Naive thymus-derived CD4-positive, alpha-beta T cell (primary cell): Measurements from ENCODE around the gene CPA4. TPM values are rescaled to one million over a fixed set of nuclear protein-coding genes. Genes with fewer than 3 reads are reported as not detected.

Experiments
- ATAC-seq: fragments of 150-1000 bp; cut with Tn5 transposase; 2 replicates; pipeline ENCODE4 v1.10.0; 2021; ENCODE audit warnings: mild to moderate bottlenecking, moderate library complexity
- CTCF ChIA-PET: fragments of 350-600 bp; sonication (Branson Sonifier 250); formaldehyde crosslinking; loops from one replicate; lab custom pipeline; 2021; ENCODE audit warnings: antibody characterized with exemption; lab: Charles Lee
- POLR2A ChIA-PET: fragments of 350-600 bp; sonication (Branson Sonifier 250); formaldehyde crosslinking; loops from one replicate; lab custom pipeline; 2021; ENCODE audit warnings: antibody characterized with exemption, inconsistent platforms; lab: Charles Lee
- DNase-seq, 9 donors: peaks; one replicate each; pipeline versions ENCODE4 v3.0.0 to v3.0.0-alpha.2; 2020 to 2022; ENCODE audit warnings: mixed read lengths in 1 of 9
- H3K27ac ChIP-seq: one replicate; pipeline ENCODE4 v1.7.0; 2013; ENCODE audit warnings: mild to moderate bottlenecking, low read depth, low read length, moderate library complexity
- H3K27me3 ChIP-seq, 2 donors: one replicate each; pipeline ENCODE4 v1.7.0; 2013; ENCODE audit warnings: low read length in 2 of 2, mild to moderate bottlenecking in 2 of 2, moderate library complexity in 2 of 2; ENCODE audit not compliant: control insufficient read depth in 2 of 2, insufficient read depth in 2 of 2
- H3K36me3 ChIP-seq, 3 experiments: 1 replicate in 2 of 3; 2 replicates in 1 of 3; pipeline ENCODE4 v1.7.0; 2013; ENCODE audit warnings: low read length in 3 of 3, mild to moderate bottlenecking in 3 of 3, moderate library complexity in 1 of 3; ENCODE audit not compliant: insufficient read depth in 3 of 3, control insufficient read depth in 2 of 3
- H3K4me1 ChIP-seq, 2 donors: one replicate each; pipeline ENCODE4 v1.7.0; 2013; ENCODE audit warnings: low read length in 2 of 2, mild to moderate bottlenecking in 2 of 2, moderate library complexity in 1 of 2; ENCODE audit not compliant: control insufficient read depth in 2 of 2, insufficient read depth in 2 of 2
- H3K4me3 ChIP-seq: 2 replicates; pipeline ENCODE4 v1.7.0; 2013; ENCODE audit warnings: mild to moderate bottlenecking, low read length
- H3K9me3 ChIP-seq, 3 experiments: 1 replicate in 2 of 3; 2 replicates in 1 of 3; pipeline ENCODE4 v1.7.0; 2013; ENCODE audit warnings: low read length in 3 of 3; ENCODE audit not compliant: control insufficient read depth in 2 of 3
- H3K27ac Mint-ChIP-seq, 9 donors: one replicate each; pipeline ENCODE4 v1.8.0; 2020 to 2022; ENCODE audit warnings: mixed read lengths in 9 of 9, mild to moderate bottlenecking in 8 of 9, moderate library complexity in 5 of 9, inconsistent platforms in 2 of 9
- H3K27me3 Mint-ChIP-seq, 5 donors: one replicate each; pipeline ENCODE4 v1.8.0; 2021 to 2022; ENCODE audit warnings: mixed read lengths in 5 of 5, mild to moderate bottlenecking in 1 of 5
- H3K36me3 Mint-ChIP-seq, 5 donors: one replicate each; pipeline ENCODE4 v1.8.0; 2020 to 2022; ENCODE audit warnings: mixed read lengths in 5 of 5, mild to moderate bottlenecking in 3 of 5, inconsistent platforms in 1 of 5
- H3K4me1 Mint-ChIP-seq, 7 donors: one replicate each; pipeline ENCODE4 v1.8.0; 2020 to 2022; ENCODE audit warnings: mixed read lengths in 7 of 7, mild to moderate bottlenecking in 3 of 7, inconsistent platforms in 1 of 7
- H3K4me3 Mint-ChIP-seq, 10 donors: one replicate each; pipeline ENCODE4 v1.8.0; 2020 to 2022; ENCODE audit warnings: mild to moderate bottlenecking in 10 of 10, mixed read lengths in 10 of 10, moderate library complexity in 6 of 10, inconsistent platforms in 2 of 10
- H3K9me3 Mint-ChIP-seq, 11 donors: one replicate each; pipeline ENCODE4 v1.8.0; 2020 to 2022; ENCODE audit warnings: mixed read lengths in 11 of 11, mild to moderate bottlenecking in 4 of 11, inconsistent platforms in 1 of 11, moderate library complexity in 1 of 11
- intact Hi-C, 2 donors: fragments of 100-400 bp; cut with micrococcal nuclease; formaldehyde crosslinking; loops; one replicate each; pipeline ENCODE4 v1.15.1; 2023
- polyA plus RNA-seq, 2 donors: library from polyadenylated mRNA; unstranded; fragments of 300-500 nt; fragmentation: Illumina TruSeq; gene quantifications; one replicate each; pipeline ENCODE4 v1.2.3, GENCODE V29; 2021
- total RNA-seq, 6 experiments: library from RNA in 5 of 6; stranded (reverse) in 5 of 6; gene quantifications; 1 replicate in 5 of 6; 2 replicates in 1 of 6; pipeline ENCODE4 v1.2.3 and lab custom pipeline; 2021 to 2026

Gene CPA4
- total and polyA plus RNA-seq, 7 experiments from 2014 or later = not detected

GRCh38 chr7:130297628-130298543, 4.9 kb downstream of the CPA4 start:
- H3K27me3 Mint-ChIP-seq = peaks cover 0 to 3% (median 0%) of the 10 kb centered on the region in 5 donors

GRCh38 chr7:130298544-130299326, 5.8 kb downstream of the CPA4 start:
- no peaks in the 10 kb centered on the region for H3K36me3 ChIP-seq
- Mint-ChIP-seq H3K27me3 (peaks cover 0 to 3% (median 0%) of the 10 kb centered on the region in 5 donors), H3K4me3 (no peak overlapping the region), H3K36me3 (peaks cover 0 to 4% (median 0%) of the 10 kb centered on the region in 5 donors), H3K9me3 (peaks cover 0 to 13% (median 0%) of the 10 kb centered on the region in 11 donors), H3K27ac (no peak overlapping the region), H3K4me1 (no peaks in the 10 kb centered on the region)
- no peak for ATAC-seq
- POLR2A ChIA-PET = no interaction called here
- H3K4me1 ChIP-seq = no peaks in the 10 kb centered on the region
- CTCF ChIA-PET = no interaction called here
- no peak overlapping the region for H3K27ac ChIP-seq
- intact Hi-C loops = no loop called here
- no peak for DNase-seq
- H3K27me3 ChIP-seq = no peaks in the 10 kb centered on the region
- no peak overlapping the region for H3K4me3 ChIP-seq
- H3K9me3 ChIP-seq = no peaks in the 10 kb centered on the region

More at GRCh38 chr7:130297628-130298543, 4.9 kb downstream of the CPA4 start:
- no peak overlapping the region for H3K4me3 Mint-ChIP-seq
- Histone ChIP-seq H3K27me3 (no peaks in the 10 kb centered on the region), H3K36me3 (no peaks in the 10 kb centered on the region), H3K4me3 (no peak overlapping the region), H3K27ac (no peak overlapping the region), H3K4me1 (no peaks in the 10 kb centered on the region), H3K9me3 (no peaks in the 10 kb centered on the region)
- ChIA-PET CTCF (interaction anchor here (0.7 kb wide), 1 partner anchor 17 kb away, joined by 3 read pairs; no protein-coding TSS in a partner anchor), POLR2A (no interaction called here)
- ATAC-seq (no peak), DNase-seq (no peak)
- peaks cover 0 to 15% (median 0%) of the 10 kb centered on the region in 11 donors for H3K9me3 Mint-ChIP-seq
- no peak overlapping the region for H3K27ac Mint-ChIP-seq
- peaks cover 0 to 4% (median 0%) of the 10 kb centered on the region in 5 donors for H3K36me3 Mint-ChIP-seq
- no peaks in the 10 kb centered on the region for H3K4me1 Mint-ChIP-seq
- intact Hi-C loops = no loop called here

DNA sequence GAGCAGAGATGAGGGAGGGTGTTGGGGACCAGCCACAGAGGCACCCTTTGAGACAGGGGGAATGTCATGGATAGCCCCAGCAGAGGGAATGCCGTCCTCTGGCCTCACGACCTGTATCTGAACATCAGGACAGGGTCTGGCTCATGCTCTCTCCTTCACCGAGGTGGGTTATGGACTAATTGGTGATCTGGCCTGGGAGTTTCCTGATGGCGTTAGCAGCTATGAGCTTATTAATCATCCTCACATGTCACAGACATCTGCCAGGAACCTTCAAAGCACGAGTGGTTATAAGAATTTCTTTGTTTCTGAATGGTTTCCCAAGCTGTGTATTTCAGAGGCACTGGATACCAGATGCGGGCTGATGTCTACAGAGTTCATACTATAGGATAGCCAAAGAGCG, 6.9 kb downstream of the CPA4 start:
- no peaks in the 10 kb centered on the region for H3K36me3 ChIP-seq
- CTCF ChIA-PET = no interaction called here
- ATAC-seq (no peak), DNase-seq (no peak)
- intact Hi-C loops = no loop called here
- Mint-ChIP-seq H3K4me1 (peaks cover 0 to 2% (median 0%) of the 10 kb centered on the region in 7 donors), H3K27ac (no peak overlapping the region), H3K4me3 (no peak overlapping the region), H3K36me3 (peaks cover 0 to 4% (median 0%) of the 10 kb centered on the region in 5 donors), H3K9me3 (peaks cover 0 to 8% (median 0%) of the 10 kb centered on the region in 11 donors), H3K27me3 (peaks cover 0 to 3% (median 0%) of the 10 kb centered on the region in 5 donors)
- no peaks in the 10 kb centered on the region for H3K27me3 ChIP-seq
- H3K4me3 ChIP-seq = no peak overlapping the region
- no peak overlapping the region for H3K27ac ChIP-seq
- H3K4me1 ChIP-seq = no peaks in the 10 kb centered on the region
- no peaks in the 10 kb centered on the region for H3K9me3 ChIP-seq
- POLR2A ChIA-PET = no interaction called here

DNA sequence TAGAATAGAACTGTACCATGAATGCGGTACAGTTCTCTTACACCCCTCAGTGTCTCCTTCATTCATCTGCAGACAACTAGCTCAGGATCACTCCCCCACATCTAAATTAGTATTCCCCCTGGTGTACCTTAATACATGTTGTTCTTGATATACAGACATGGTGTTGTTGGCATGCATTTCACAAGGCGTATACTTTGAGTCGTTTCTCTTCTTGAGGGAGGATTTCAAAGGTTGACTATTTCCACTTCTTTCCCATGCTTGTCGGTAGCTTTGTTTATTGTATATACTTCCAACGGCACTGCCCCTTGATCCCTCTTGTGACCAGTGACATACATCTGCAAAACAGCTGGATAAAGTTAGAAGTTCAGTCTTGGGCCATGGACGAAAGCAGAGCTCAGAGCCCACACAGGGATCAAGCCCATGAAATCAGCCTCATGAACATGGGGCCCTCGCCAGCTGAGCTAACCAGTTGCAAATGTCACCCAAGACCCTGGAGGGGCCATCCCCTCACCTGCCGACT, 8.6 kb downstream of the CPA4 start:
- Histone ChIP-seq H3K36me3 (no peaks in the 10 kb centered on the region), H3K4me3 (no peak overlapping the region), H3K27me3 (no peaks in the 10 kb centered on the region), H3K4me1 (no peaks in the 10 kb centered on the region), H3K27ac (no peak overlapping the region), H3K9me3 (no peaks in the 10 kb centered on the region)
- H3K9me3 Mint-ChIP-seq = peaks cover 0 to 5% (median 0%) of the 10 kb centered on the region in 11 donors
- H3K4me1 Mint-ChIP-seq = peaks cover 0 to 2% (median 0%) of the 10 kb centered on the region in 7 donors
- H3K27ac Mint-ChIP-seq = no peak overlapping the region
- DNase-seq (no peak), ATAC-seq (no peak)
- ChIA-PET POLR2A (no interaction called here), CTCF (no interaction called here)
- H3K36me3 Mint-ChIP-seq = peaks cover 0 to 4% (median 0%) of the 10 kb centered on the region in 5 donors
- intact Hi-C loops = no loop called here
- peaks cover 0 to 4% (median 0%) of the 10 kb centered on the region in 5 donors for H3K27me3 Mint-ChIP-seq
- no peak overlapping the region for H3K4me3 Mint-ChIP-seq

DNA sequence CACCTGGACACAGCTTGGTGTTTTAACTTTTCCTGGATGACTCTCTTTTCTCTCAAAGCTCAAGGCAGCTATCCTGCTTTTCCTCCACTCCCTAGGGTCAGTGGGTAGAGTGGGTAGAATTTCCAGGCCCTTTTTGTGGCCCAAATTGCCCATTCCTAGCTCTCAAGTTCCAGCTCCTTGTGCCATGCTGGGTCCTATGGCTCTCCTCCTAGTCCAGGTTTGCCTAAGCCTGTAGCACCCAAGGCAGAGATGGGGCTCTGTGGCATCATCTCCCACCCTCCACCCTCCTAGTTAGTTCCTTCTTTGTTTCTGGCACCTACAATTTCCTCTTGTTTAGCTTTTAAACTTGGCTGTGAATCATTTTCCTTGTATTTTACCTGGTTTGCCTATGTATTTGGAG, 9.7 kb downstream of the CPA4 start:
- H3K4me1 ChIP-seq = no peaks in the 10 kb centered on the region
- H3K27me3 ChIP-seq = no peaks in the 10 kb centered on the region
- DNase-seq (no peak), ATAC-seq (no peak)
- Mint-ChIP-seq H3K9me3 (peaks cover 0 to 5% (median 0%) of the 10 kb centered on the region in 11 donors), H3K4me1 (peaks cover 0 to 2% (median 0%) of the 10 kb centered on the region in 7 donors), H3K4me3 (no peak overlapping the region), H3K27ac (no peak overlapping the region), H3K36me3 (peaks cover 0 to 4% (median 0%) of the 10 kb centered on the region in 5 donors), H3K27me3 (peaks cover 0 to 4% (median 0%) of the 10 kb centered on the region in 5 donors)
- H3K9me3 ChIP-seq = no peaks in the 10 kb centered on the region
- ChIA-PET POLR2A (no interaction called here), CTCF (no interaction called here)
- intact Hi-C loops = no loop called here
- no peak overlapping the region for H3K4me3 ChIP-seq
- no peak overlapping the region for H3K27ac ChIP-seq
- no peaks in the 10 kb centered on the region for H3K36me3 ChIP-seq

- H3K4me1 Mint-ChIP-seq = peaks cover 0 to 2% (median 0%) of the 10 kb centered on the region in 7 donors
- Histone ChIP-seq H3K27ac (no peak overlapping the region), H3K4me3 (no peak overlapping the region), H3K27me3 (no peaks in the 10 kb centered on the region), H3K9me3 (no peaks in the 10 kb centered on the region), H3K4me1 (no peaks in the 10 kb centered on the region), H3K36me3 (no peaks in the 10 kb centered on the region)
- no peak overlapping the region for H3K4me3 Mint-ChIP-seq
- ATAC-seq (no peak), DNase-seq (no peak)
- no peak overlapping the region for H3K27ac Mint-ChIP-seq
- peaks cover 0 to 4% (median 0%) of the 10 kb centered on the region in 5 donors for H3K36me3 Mint-ChIP-seq
- intact Hi-C loops = no loop called here
- H3K27me3 Mint-ChIP-seq = peaks cover 0 to 4% (median 0%) of the 10 kb centered on the region in 5 donors
- ChIA-PET POLR2A (no interaction called here), CTCF (no interaction called here)
- peaks cover 0 to 5% (median 0%) of the 10 kb centered on the region in 11 donors for H3K9me3 Mint-ChIP-seq
Observed at GRCh38 chr7:130303127-130303526, 10.2 kb downstream of the CPA4 start.
